ENCODE data around the gene CCDC175. TPM values are rescaled to one million over a fixed set of nuclear protein-coding genes. Genes with fewer than 3 reads are reported as not detected.

CCDC175 gene
- total RNA-seq, 1 experiment from 2014 or later: not detected

- DNase-seq: no peak
- Histone ChIP-seq H4K20me1 (ENCODE audit: insufficient read depth, low read depth, low read length) (peaks cover 4% of the 10 kb centered on the region; the same call in 1 of the 2 replicates), H3K9me3 (ENCODE audit: low read length) (no peaks in the 10 kb centered on the region), H3K9me2 (replicated peaks; ENCODE audit: insufficient read depth, low read length) (no peaks in the 10 kb centered on the region), H3K27ac (ENCODE audit: low read length) (no peak overlapping the region), H3K4me1 (ENCODE audit: low read length) (peaks cover 7% of the 10 kb centered on the region; the same call in 1 of the 2 replicates), H3K27me3 (ENCODE audit: low read length) (no peaks in the 10 kb centered on the region), H3K4me2 (ENCODE audit: low read depth, low read length, poor library complexity, severe bottlenecking) (no peak overlapping the region), H3K9ac (ENCODE audit: low read length) (no peak overlapping the region), H3K36me3 (ENCODE audit: insufficient read depth, low read length) (peaks cover 8% of the 10 kb centered on the region), H3K79me2 (ENCODE audit: low read length) (no peaks in the 10 kb centered on the region), H3K4me3 (ENCODE audit: low read length) (no peak overlapping the region), H2AFZ (ENCODE audit: low read length) (no peak overlapping the region)
These were observed 67.5 kb downstream of the CCDC175 start for GRCh38 chr14:59509101-59509500.

- Histone ChIP-seq H3K36me3 (ENCODE audit: insufficient read depth, low read length) (peaks cover 17% of the 10 kb centered on the region), H3K4me1 (ENCODE audit: low read length) (peaks cover 7% of the 10 kb centered on the region; the same call in 1 of the 2 replicates), H2AFZ (ENCODE audit: low read length) (no peak overlapping the region), H3K9me3 (ENCODE audit: low read length) (no peaks in the 10 kb centered on the region), H3K4me2 (ENCODE audit: low read depth, low read length, poor library complexity, severe bottlenecking) (no peak overlapping the region), H4K20me1 (ENCODE audit: insufficient read depth, low read depth, low read length) (peaks cover 4% of the 10 kb centered on the region; the same call in 1 of the 2 replicates), H3K27ac (ENCODE audit: low read length) (no peak overlapping the region), H3K9ac (ENCODE audit: low read length) (no peak overlapping the region), H3K79me2 (ENCODE audit: low read length) (no peaks in the 10 kb centered on the region), H3K4me3 (ENCODE audit: low read length) (no peak overlapping the region), H3K27me3 (ENCODE audit: low read length) (no peaks in the 10 kb centered on the region), H3K9me2 (replicated peaks; ENCODE audit: insufficient read depth, low read length) (no peaks in the 10 kb centered on the region)
- DNase-seq: no peak
These were observed 68.9 kb downstream of the CCDC175 start for GRCh38 chr14:59507752-59508103.

- Histone ChIP-seq H3K4me3 (ENCODE audit: low read length) (no peak overlapping the region), H3K36me3 (ENCODE audit: insufficient read depth, low read length) (peaks cover 21% of the 10 kb centered on the region), H3K27ac (ENCODE audit: low read length) (no peak overlapping the region), H3K79me2 (ENCODE audit: low read length) (no peaks in the 10 kb centered on the region), H3K4me1 (ENCODE audit: low read length) (peaks cover 7% of the 10 kb centered on the region; the same call in 1 of the 2 replicates), H3K9me3 (ENCODE audit: low read length) (no peaks in the 10 kb centered on the region), H3K27me3 (ENCODE audit: low read length) (no peaks in the 10 kb centered on the region), H4K20me1 (ENCODE audit: insufficient read depth, low read depth, low read length) (peaks cover 4% of the 10 kb centered on the region; the same call in 1 of the 2 replicates), H3K9ac (ENCODE audit: low read length) (no peak overlapping the region), H3K4me2 (ENCODE audit: low read depth, low read length, poor library complexity, severe bottlenecking) (no peak overlapping the region), H3K9me2 (replicated peaks; ENCODE audit: insufficient read depth, low read length) (no peaks in the 10 kb centered on the region), H2AFZ (ENCODE audit: low read length) (no peak overlapping the region)
- DNase-seq: peak; percentile 91
These were observed 69.4 kb downstream of the CCDC175 start for GRCh38 chr14:59507063-59507751.

- Histone ChIP-seq H3K4me1 (ENCODE audit: low read length) (peaks cover 15% of the 10 kb centered on the region), H3K9me2 (replicated peaks; ENCODE audit: insufficient read depth, low read length) (no peaks in the 10 kb centered on the region; the same call in 1 of the 2 replicates), H3K4me3 (ENCODE audit: low read length) (no peak overlapping the region), H3K4me2 (ENCODE audit: low read depth, low read length, poor library complexity, severe bottlenecking) (no peak overlapping the region), H2AFZ (ENCODE audit: low read length) (no peak overlapping the region), H3K79me2 (ENCODE audit: low read length) (peaks cover 9% of the 10 kb centered on the region), H3K27ac (ENCODE audit: low read length) (no peak overlapping the region), H3K9me3 (ENCODE audit: low read length) (no peaks in the 10 kb centered on the region), H3K9ac (ENCODE audit: low read length) (no peak overlapping the region), H4K20me1 (ENCODE audit: insufficient read depth, low read depth, low read length) (peaks cover 4% of the 10 kb centered on the region; the same call in 1 of the 2 replicates), H3K36me3 (ENCODE audit: insufficient read depth, low read length) (peaks cover 54% of the 10 kb centered on the region), H3K27me3 (ENCODE audit: low read length) (no peaks in the 10 kb centered on the region)
- DNase-seq: no peak
These were observed 73.4 kb downstream of the CCDC175 start for GRCh38 chr14:59503256-59503655.

- Histone ChIP-seq H3K4me1 (ENCODE audit: low read length) (peaks cover 15% of the 10 kb centered on the region), H3K27me3 (ENCODE audit: low read length) (no peaks in the 10 kb centered on the region), H3K9ac (ENCODE audit: low read length) (no peak overlapping the region), H3K4me2 (ENCODE audit: low read depth, low read length, poor library complexity, severe bottlenecking) (no peak overlapping the region), H3K79me2 (ENCODE audit: low read length) (peaks cover 24% of the 10 kb centered on the region), H3K36me3 (ENCODE audit: insufficient read depth, low read length) (peaks cover 71% of the 10 kb centered on the region), H3K27ac (ENCODE audit: low read length) (no peak overlapping the region), H3K4me3 (ENCODE audit: low read length) (no peak overlapping the region), H3K9me2 (replicated peaks; ENCODE audit: insufficient read depth, low read length) (no peaks in the 10 kb centered on the region; the same call in 1 of the 2 replicates), H3K9me3 (ENCODE audit: low read length) (no peaks in the 10 kb centered on the region), H2AFZ (ENCODE audit: low read length) (no peak overlapping the region), H4K20me1 (ENCODE audit: insufficient read depth, low read depth, low read length) (peaks cover 3% of the 10 kb centered on the region; the same call in 1 of the 2 replicates)
- DNase-seq: no peak
These were observed 75.9 kb downstream of the CCDC175 start for GRCh38 chr14:59500732-59501131.

- H4K20me1 ChIP-seq (ENCODE audit: insufficient read depth, low read depth, low read length): no peaks in the 10 kb centered on the region
- H3K9me2 ChIP-seq (replicated peaks; ENCODE audit: insufficient read depth, low read length): no peaks in the 10 kb centered on the region
- H3K79me2 ChIP-seq (ENCODE audit: low read length): peaks cover 76% of the 10 kb centered on the region
These were observed 84.2 kb downstream of the CCDC175 start for GRCh38 chr14:59492384-59492783.

GRCh38 chr14:59490756-59491155, 85.9 kb downstream of the CCDC175 start:
- Histone ChIP-seq H3K9me3 (ENCODE audit: low read length) (no peaks in the 10 kb centered on the region), H4K20me1 (ENCODE audit: insufficient read depth, low read depth, low read length) (no peaks in the 10 kb centered on the region), H2AFZ (ENCODE audit: low read length) (no peak overlapping the region), H3K9me2 (replicated peaks; ENCODE audit: insufficient read depth, low read length) (no peaks in the 10 kb centered on the region), H3K79me2 (ENCODE audit: low read length) (peaks cover 84% of the 10 kb centered on the region), H3K36me3 (ENCODE audit: insufficient read depth, low read length) (peaks cover 78% of the 10 kb centered on the region), H3K9ac (ENCODE audit: low read length) (no peak overlapping the region), H3K4me1 (ENCODE audit: low read length) (peaks cover 10% of the 10 kb centered on the region), H3K27ac (ENCODE audit: low read length) (no peak overlapping the region), H3K4me3 (ENCODE audit: low read length) (no peak overlapping the region), H3K27me3 (ENCODE audit: low read length) (no peaks in the 10 kb centered on the region), H3K4me2 (ENCODE audit: low read depth, low read length, poor library complexity, severe bottlenecking) (no peak overlapping the region)
- no peak for DNase-seq

More at GRCh38 chr14:59492384-59492783, 84.2 kb downstream of the CCDC175 start:
- Histone ChIP-seq H3K4me2 (ENCODE audit: low read depth, low read length, poor library complexity, severe bottlenecking) (no peak overlapping the region), H3K9me3 (ENCODE audit: low read length) (no peaks in the 10 kb centered on the region), H3K4me1 (ENCODE audit: low read length) (no peaks in the 10 kb centered on the region; the same call in 1 of the 2 replicates), H3K36me3 (ENCODE audit: insufficient read depth, low read length) (peaks cover 82% of the 10 kb centered on the region), H3K4me3 (ENCODE audit: low read length) (no peak overlapping the region), H2AFZ (ENCODE audit: low read length) (no peak overlapping the region), H3K27me3 (ENCODE audit: low read length) (no peaks in the 10 kb centered on the region), H3K9ac (ENCODE audit: low read length) (no peak overlapping the region), H3K27ac (ENCODE audit: low read length) (no peak overlapping the region)
- DNase-seq: no peak

GRCh38 chr14:59484639-59485175, 91.9 kb downstream of the CCDC175 start:
- peaks cover 5% of the 10 kb centered on the region; the same call in 1 of the 2 replicates for H4K20me1 ChIP-seq (ENCODE audit: insufficient read depth, low read depth, low read length)
- peak overlapping the region; percentile 95 for H3K9ac ChIP-seq (ENCODE audit: low read length)
- peaks cover 51% of the 10 kb centered on the region for H3K4me1 ChIP-seq (ENCODE audit: low read length)
- H3K79me2 ChIP-seq (ENCODE audit: low read length): peaks cover 96% of the 10 kb centered on the region
- peaks cover 27% of the 10 kb centered on the region; the same call in 1 of the 2 replicates for H3K36me3 ChIP-seq (ENCODE audit: insufficient read depth, low read length)
- peak; percentile 84 for DNase-seq
- no peaks in the 10 kb centered on the region for H3K27me3 ChIP-seq (ENCODE audit: low read length)
- H3K27ac ChIP-seq (ENCODE audit: low read length): peak overlapping the region; percentile 76
- no peaks in the 10 kb centered on the region for H3K9me3 ChIP-seq (ENCODE audit: low read length)
- H2AFZ ChIP-seq (ENCODE audit: low read length): peak overlapping the region; percentile 83; the same call in 1 of the 2 replicates
- no peaks in the 10 kb centered on the region for H3K9me2 ChIP-seq (replicated peaks; ENCODE audit: insufficient read depth, low read length)
- peak overlapping the region; percentile 88 for H3K4me2 ChIP-seq (ENCODE audit: low read depth, low read length, poor library complexity, severe bottlenecking)
- peak overlapping the region; percentile 80 for H3K4me3 ChIP-seq (ENCODE audit: low read length)
